H1 (cell line): ENCODE results near the gene MAPK13. TPM values are rescaled to one million over a fixed set of nuclear protein-coding genes. Genes with fewer than 3 reads are reported as not detected.

Source experiments
- CHD7 ChIP-seq: fragments of 300-600 bp; sonication (generic); IDR thresholded peaks from 2 replicates; pipeline ENCODE4 v1.7.1; 2012; ENCODE audit warnings: low read length, moderate library complexity, mild to moderate bottlenecking, inconsistent platforms; ENCODE audit not compliant: insufficient replicate concordance
- JUND ChIP-seq: IDR thresholded peaks from 2 replicates; pipeline ENCODE4 v1.6.1; 2011; ENCODE audit warnings: mild to moderate bottlenecking, improper control_type of control experiment, low read length
- polyA plus RNA-seq, 7 experiments: library from polyadenylated mRNA; depleted of rRNA in 3 of 7; stranded (reverse) in 5 of 7; unstranded in 2 of 7; fragments of >200 nt in 5 of 7; fragments of 200-250 nt in 2 of 7; gene quantifications; 1 replicate in 5 of 7; 2 replicates in 1 of 7; 4 replicates in 1 of 7; pipeline versions ENCODE4 v1.2.1 to v1.2.3, GENCODE V29; 2011 to 2013; ENCODE audit warnings: missing spikeins in 2 of 7, mixed read lengths in 2 of 7
- total RNA-seq: library from RNA; stranded (reverse); fragmentation: NEBNext Ultra II Directional; extraction: Animal tissue kit (Norgen Biotek cat#: 25700); gene quantifications from 2 replicates; pipeline ENCODE4 v1.2.1, GENCODE V29; 2021

MAPK13 gene
- total and polyA plus RNA-seq, 2 of the 8 experiments (the other 6 are each of a cell fraction or from before 2014, with no cell fraction given), result 10.1 to 14.1 TPM

GRCh38 chr6:36113703-36114102 is 16.6 kb upstream of the MAPK13 start (continued):
- no peak for TF ChIP-seq CHD7
- no peak for TF ChIP-seq JUND
